H1 (cell line): ENCODE data around the gene C5orf52. TPM values are rescaled to one million over a fixed set of nuclear protein-coding genes. Genes with fewer than 3 reads are reported as not detected.

Experiments
- CBX5 ChIP-seq: fragments of 300-800, 300-1000 bp; sonication (generic); IDR thresholded peaks from 2 replicates; pipeline ENCODE4 v1.7.1; 2016; ENCODE audit warnings: antibody characterized with exemption, low read length, low read depth
- KDM1A ChIP-seq: fragments of 200-600, 300-600 bp; sonication (generic); IDR thresholded peaks from 2 replicates; pipeline ENCODE4 v1.7.1; 2016; ENCODE audit warnings: mild to moderate bottlenecking, low read length, borderline replicate concordance
- SIN3A ChIP-seq, 2 experiments: IDR thresholded peaks in 1 of 2; conservative IDR thresholded peaks in 1 of 2; 2 replicates each; pipeline ENCODE4 v1.6.1; 2011 to 2012; ENCODE audit warnings: low read length in 2 of 2, improper control_type of control experiment in 1 of 2, low read depth in 1 of 2, mild to moderate bottlenecking in 1 of 2
- polyA plus RNA-seq, 7 experiments: library from polyadenylated mRNA; depleted of rRNA in 3 of 7; stranded (reverse) in 5 of 7; unstranded in 2 of 7; fragments of >200 nt in 5 of 7; fragments of 200-250 nt in 2 of 7; gene quantifications; 1 replicate in 5 of 7; 2 replicates in 1 of 7; 4 replicates in 1 of 7; pipeline versions ENCODE4 v1.2.1 to v1.2.3, GENCODE V29; 2011 to 2013; ENCODE audit warnings: missing spikeins in 2 of 7, mixed read lengths in 2 of 7
- total RNA-seq: library from RNA; stranded (reverse); fragmentation: NEBNext Ultra II Directional; extraction: Animal tissue kit (Norgen Biotek cat#: 25700); gene quantifications from 2 replicates; pipeline ENCODE4 v1.2.1, GENCODE V29; 2021

The C5orf52 gene
- total and polyA plus RNA-seq, 2 of the 8 experiments (the other 6 are each of a cell fraction or from before 2014, with no cell fraction given) = not detected

DNA sequence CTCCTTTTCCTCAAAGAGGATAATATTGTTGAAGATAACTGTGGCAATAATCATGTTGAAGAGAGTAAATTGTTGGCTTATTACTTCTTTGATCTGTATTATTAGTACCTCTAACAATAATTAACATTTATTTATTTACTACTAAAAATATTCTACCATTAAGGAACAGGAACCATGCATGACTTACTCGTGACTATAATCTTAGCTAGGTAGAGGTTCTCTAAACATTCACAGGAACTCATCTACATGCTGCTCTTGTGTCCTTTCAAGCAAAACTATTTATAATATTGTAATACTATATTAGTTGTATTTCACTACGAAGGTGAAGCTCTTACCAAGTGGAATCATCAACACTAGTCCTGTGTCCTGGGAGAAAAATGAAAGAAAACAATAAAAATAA lies 22.2 kb upstream of the C5orf52 start (continued):
- TF ChIP-seq CBX5 (no peak), SIN3A (conservative IDR thresholded peaks at IDR 0.05 in 1 of 2, IDR thresholded peaks at IDR 0.05 in 1 of 2; ENCODE audit: low read depth in 1 of 2, low read length in 2 of 2) (no peak), KDM1A (no peak)
